ENCODE measurements around the gene UCKL1. TPM values are rescaled to one million over a fixed set of nuclear protein-coding genes. Genes with fewer than 3 reads are reported as not detected.
A peak's percentile ranks its signal among the peaks of the same experiment; 100 is the strongest.
"Not testable (repeated sequence)": the region's sequence is repeated elsewhere in the genome, so short reads cannot be mapped to it uniquely, and the experiment has no call there.

Gene UCKL1
- total and polyA plus RNA-seq, 2 experiments from 2014 or later = 18.5 to 52.2 TPM

GRCh38 chr20:63978319-63979228 is 22.4 kb upstream of the UCKL1 start:
- H3K4me1 ChIP-seq (ENCODE audit: insufficient read depth) = peaks cover 31% of the 10 kb centered on the region
- H4K20me1 ChIP-seq (ENCODE audit: insufficient read depth, poor library complexity, severe bottlenecking) = peaks cover 6% of the 10 kb centered on the region
- no peaks in the 10 kb centered on the region for H3K36me3 ChIP-seq (replicated peaks; ENCODE audit: insufficient read depth, low read depth)
- peak overlapping the region; percentile 75 for H3K27ac ChIP-seq
- TF ChIP-seq EZH2 (IDR thresholded peaks at IDR 0.05; ENCODE audit: borderline replicate concordance) (no peak), EZH2phosphoT487 (IDR thresholded peaks at IDR 0.05; ENCODE audit: low read depth, severe bottlenecking, unreplicated experiment) (no peak)
- TF ChIP-seq, protein P1, sequence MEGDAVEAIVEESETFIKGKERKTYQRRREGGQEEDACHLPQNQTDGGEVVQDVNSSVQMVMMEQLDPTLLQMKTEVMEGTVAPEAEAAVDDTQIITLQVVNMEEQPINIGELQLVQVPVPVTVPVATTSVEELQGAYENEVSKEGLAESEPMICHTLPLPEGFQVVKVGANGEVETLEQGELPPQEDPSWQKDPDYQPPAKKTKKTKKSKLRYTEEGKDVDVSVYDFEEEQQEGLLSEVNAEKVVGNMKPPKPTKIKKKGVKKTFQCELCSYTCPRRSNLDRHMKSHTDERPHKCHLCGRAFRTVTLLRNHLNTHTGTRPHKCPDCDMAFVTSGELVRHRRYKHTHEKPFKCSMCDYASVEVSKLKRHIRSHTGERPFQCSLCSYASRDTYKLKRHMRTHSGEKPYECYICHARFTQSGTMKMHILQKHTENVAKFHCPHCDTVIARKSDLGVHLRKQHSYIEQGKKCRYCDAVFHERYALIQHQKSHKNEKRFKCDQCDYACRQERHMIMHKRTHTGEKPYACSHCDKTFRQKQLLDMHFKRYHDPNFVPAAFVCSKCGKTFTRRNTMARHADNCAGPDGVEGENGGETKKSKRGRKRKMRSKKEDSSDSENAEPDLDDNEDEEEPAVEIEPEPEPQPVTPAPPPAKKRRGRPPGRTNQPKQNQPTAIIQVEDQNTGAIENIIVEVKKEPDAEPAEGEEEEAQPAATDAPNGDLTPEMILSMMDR (IDR thresholded peaks at IDR 0.05; ENCODE audit: poor library complexity) = no peak
- WGBS (ENCODE audit: low lambda C conversion rate, missing lambda C conversion rate) = 13% methylated on average over 42 of the region's 52 CpGs
- peak overlapping the region; percentile 85 for H3K4me3 ChIP-seq
- H2AFZ ChIP-seq = peak overlapping the region; percentile 73
- H3K9me3 ChIP-seq (ENCODE audit: low read depth) = no peaks in the 10 kb centered on the region
- H3K27me3 ChIP-seq = no peaks in the 10 kb centered on the region
- no peaks in the 10 kb centered on the region for H3K9me2 ChIP-seq (replicated peaks; ENCODE audit: insufficient read depth)
- peak overlapping the region; percentile 97 for H3K4me2 ChIP-seq
- peak; percentile 90 for DNase-seq (ENCODE audit: low spot score)
- H3K79me2 ChIP-seq = peaks cover 22% of the 10 kb centered on the region

DNA sequence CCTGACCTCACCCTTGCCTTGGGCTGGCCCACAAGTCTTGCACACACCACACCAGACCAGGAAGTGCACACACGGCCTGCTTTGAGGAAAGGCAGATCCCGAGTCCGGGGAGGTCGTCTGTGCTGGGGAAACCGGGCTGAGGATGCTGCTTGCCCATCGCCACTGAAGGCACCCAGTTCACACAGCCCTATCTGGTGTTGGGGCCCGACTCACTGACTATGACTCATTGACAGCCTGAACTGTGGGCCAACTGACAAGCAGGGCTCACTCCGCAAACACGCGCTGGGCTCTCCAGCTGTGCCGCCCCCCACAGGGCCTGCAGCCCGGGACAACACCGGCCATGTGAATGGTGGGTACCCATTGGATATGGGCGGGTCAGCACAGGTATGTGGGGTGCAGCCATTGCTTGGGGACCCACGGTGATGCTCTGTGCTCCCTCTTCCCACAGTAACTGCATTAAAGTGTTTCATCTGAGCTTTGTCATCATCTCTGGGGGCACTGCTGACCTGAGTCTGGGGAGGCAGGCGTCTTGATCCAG is 21.6 kb upstream of the UCKL1 start:
- no peaks in the 10 kb centered on the region for H3K9me3 ChIP-seq (ENCODE audit: low read depth)
- H3K4me1 ChIP-seq (ENCODE audit: insufficient read depth) = peaks cover 31% of the 10 kb centered on the region
- H3K4me2 ChIP-seq = peak overlapping the region; percentile 97
- no peak overlapping the region for H3K4me3 ChIP-seq
- DNase-seq (ENCODE audit: low spot score) = peak; percentile 71
- H3K79me2 ChIP-seq = peaks cover 17% of the 10 kb centered on the region
- no peaks in the 10 kb centered on the region for H3K36me3 ChIP-seq (replicated peaks; ENCODE audit: insufficient read depth, low read depth)
- H3K27me3 ChIP-seq = no peaks in the 10 kb centered on the region
- TF ChIP-seq, protein P1 (IDR thresholded peaks at IDR 0.05; ENCODE audit: poor library complexity) = no peak
- TF ChIP-seq EZH2 (IDR thresholded peaks at IDR 0.05; ENCODE audit: borderline replicate concordance) (no peak), EZH2phosphoT487 (IDR thresholded peaks at IDR 0.05; ENCODE audit: low read depth, severe bottlenecking, unreplicated experiment) (no peak)
- WGBS (ENCODE audit: low lambda C conversion rate, missing lambda C conversion rate) = 62% methylated on average over 16 of the region's 16 CpGs
- H4K20me1 ChIP-seq (ENCODE audit: insufficient read depth, poor library complexity, severe bottlenecking) = peaks cover 6% of the 10 kb centered on the region
- no peak overlapping the region for H2AFZ ChIP-seq
- H3K9me2 ChIP-seq (replicated peaks; ENCODE audit: insufficient read depth) = no peaks in the 10 kb centered on the region
- no peak overlapping the region for H3K27ac ChIP-seq

GRCh38 chr20:63976980-63977738 is 20.9 kb upstream of the UCKL1 start:
- Histone ChIP-seq H3K9me2 (replicated peaks; ENCODE audit: insufficient read depth) (no peaks in the 10 kb centered on the region), H3K4me3 (no peak overlapping the region), H3K4me1 (ENCODE audit: insufficient read depth) (peaks cover 27% of the 10 kb centered on the region), H3K27ac (no peak overlapping the region), H3K27me3 (no peaks in the 10 kb centered on the region), H2AFZ (no peak overlapping the region), H4K20me1 (ENCODE audit: insufficient read depth, poor library complexity, severe bottlenecking) (peaks cover 2% of the 10 kb centered on the region), H3K9me3 (ENCODE audit: low read depth) (no peaks in the 10 kb centered on the region), H3K79me2 (peaks cover 10% of the 10 kb centered on the region), H3K36me3 (replicated peaks; ENCODE audit: insufficient read depth, low read depth) (no peaks in the 10 kb centered on the region), H3K4me2 (no peak overlapping the region)
- 86% methylated on average over 15 of the region's 18 CpGs for WGBS (ENCODE audit: low lambda C conversion rate, missing lambda C conversion rate)
- no peak for DNase-seq (ENCODE audit: low spot score)
- TF ChIP-seq EZH2 (IDR thresholded peaks at IDR 0.05; ENCODE audit: borderline replicate concordance) = no peak
- TF ChIP-seq EZH2phosphoT487 (IDR thresholded peaks at IDR 0.05; ENCODE audit: low read depth, severe bottlenecking, unreplicated experiment) = no peak
- TF ChIP-seq, protein P1 (IDR thresholded peaks at IDR 0.05; ENCODE audit: poor library complexity) = no peak

DNA sequence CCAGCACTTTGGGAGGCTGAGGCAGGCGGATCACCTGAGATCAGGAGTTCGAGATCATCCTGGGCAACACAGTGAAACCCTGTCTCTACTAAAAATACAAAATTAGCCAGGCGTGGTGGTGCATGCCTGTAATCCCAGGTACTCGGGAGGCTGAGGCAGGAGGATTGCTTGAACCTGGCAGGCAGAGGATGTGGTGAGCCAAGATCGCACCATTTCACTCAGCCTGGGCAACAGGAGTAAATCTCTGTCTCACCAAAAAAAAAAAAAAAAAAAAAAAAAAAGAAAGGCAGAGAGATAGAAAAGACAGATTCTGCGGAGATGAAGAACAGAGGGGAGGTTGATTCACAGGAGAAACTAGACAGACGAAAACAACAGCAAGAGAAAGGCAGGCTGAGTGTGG is 20.3 kb upstream of the UCKL1 start:
- 85% methylated on average over 5 of the region's 7 CpGs for WGBS (ENCODE audit: low lambda C conversion rate, missing lambda C conversion rate)
- H4K20me1 ChIP-seq (ENCODE audit: insufficient read depth, poor library complexity, severe bottlenecking); DNase-seq (ENCODE audit: low spot score): not testable (repeated sequence)

More for the DNA sequence above, 20.3 kb upstream of the UCKL1 start:
- not testable (repeated sequence) for H3K79me2 ChIP-seq; H3K9me2 ChIP-seq (replicated peaks; ENCODE audit: insufficient read depth); H3K4me3 ChIP-seq; H3K9me3 ChIP-seq (ENCODE audit: low read depth); H3K27me3 ChIP-seq; H2AFZ ChIP-seq; H3K4me2 ChIP-seq; H3K27ac ChIP-seq; H3K36me3 ChIP-seq (replicated peaks; ENCODE audit: insufficient read depth, low read depth)
- H3K4me1 ChIP-seq (ENCODE audit: insufficient read depth) = peaks cover 20% of the 10 kb centered on the region

Measured in hepatocyte (in vitro differentiated cells).